ENCODE results near the gene NCOA7. TPM values are rescaled to one million over a fixed set of nuclear protein-coding genes. Genes with fewer than 3 reads are reported as not detected.

Gene NCOA7
- total and polyA plus RNA-seq, 9 of the 15 experiments (the other 6 are each of a cell fraction or from before 2014, with no cell fraction given): 5.8 to 14.6 (median 9.3) TPM

- TF ChIP-seq FOXK2 (conservative IDR thresholded peaks at IDR 0.05 in 1 of 2, IDR thresholded peaks at IDR 0.05 in 1 of 2; ENCODE audit: low read depth in 2 of 2) (peak in 1 of 2 experiments; percentile 36; a peak in 1 of 4 replicates), SRSF1 (IDR thresholded peaks at IDR 0.05; ENCODE audit: low read depth, low read length) (no peak), ZBTB12 (CRISPR knock-in tag; IDR thresholded peaks at IDR 0.05) (no peak), C11orf30 (IDR thresholded peaks at IDR 0.05; ENCODE audit: low read depth) (peak; percentile 85), HMGN3 (IDR thresholded peaks at IDR 0.05; ENCODE audit: borderline replicate concordance, extremely low read depth, insufficient read length, low read depth, low read length) (no peak)
These were observed 52.8 kb downstream of the NCOA7 start (continued) for GRCh38 chr6:125843593-125843992.

DNA sequence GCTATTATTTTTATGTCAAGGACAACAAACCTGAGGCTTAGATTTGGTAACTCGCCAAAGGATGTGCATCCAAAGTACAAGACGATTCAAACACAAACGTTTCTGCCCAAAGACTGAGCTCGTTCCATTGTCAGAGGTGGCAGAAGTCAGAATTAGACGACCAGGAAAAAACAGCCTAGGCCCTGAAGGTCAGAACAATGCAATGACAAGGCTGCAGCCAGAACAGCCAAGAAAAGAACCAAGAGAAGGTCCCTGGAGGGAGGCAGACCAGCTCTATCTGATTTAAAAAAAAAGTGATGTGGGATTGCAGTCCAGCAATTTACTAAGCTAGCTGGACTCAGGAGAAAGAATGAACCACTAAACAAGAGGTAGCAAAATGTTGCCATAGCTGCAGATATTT lies 54.2 kb downstream of the NCOA7 start:
- ATAC-seq: peak; percentile 71
- Histone ChIP-seq H3K4me1 (replicated peaks in 1 of 2; ENCODE audit: control insufficient read depth in 2 of 2, insufficient read depth in 2 of 2, low read length in 2 of 2) (peaks cover 9 to 30% of the 10 kb centered on the region in 2 experiments; a peak in 4 of 5 replicates), H3K9ac (ENCODE audit: insufficient read depth in 1 of 2, low read depth in 2 of 2, low read length in 2 of 2) (peak overlapping the region in 1 of 2 experiments; percentile 7; a peak in 1 of 4 replicates), H2AFZ (ENCODE audit: low read depth, low read length) (no peak overlapping the region; the same call in 1 of the 2 replicates), H3K79me2 (ENCODE audit: control insufficient read depth, insufficient read depth, low read length) (peaks cover 2% of the 10 kb centered on the region; the same call in 1 of the 3 replicates), H3K36me3 (ENCODE audit: control insufficient read depth, insufficient read depth, low read length) (no peaks in the 10 kb centered on the region), H3K9me3 (replicated peaks; ENCODE audit: control insufficient read depth, insufficient read depth, low read depth, low read length) (no peaks in the 10 kb centered on the region), H3K4me3 (no peak overlapping the region), H4K20me1 (replicated peaks; ENCODE audit: control insufficient read depth, insufficient read depth, low read length) (no peaks in the 10 kb centered on the region), H3K27ac (ENCODE audit: extremely low read depth, low read depth, low read length) (no peak overlapping the region), H3K27me3 (ENCODE audit: control insufficient read depth in 2 of 2, insufficient read depth in 2 of 2, low read length in 2 of 2) (no peaks in the 10 kb centered on the region), H3K4me2 (ENCODE audit: insufficient read depth, low read length) (no peak overlapping the region), H3K9me1 (ENCODE audit: control insufficient read depth, insufficient read depth, low read length) (no peaks in the 10 kb centered on the region)
- ChIA-PET POLR2A (interaction anchor here (0.6 to 1.7 kb wide), 5 partner anchors 10 to 165 kb away, joined by 3 to 7 read pairs (median 4); no protein-coding TSS in a partner anchor), CTCF (ENCODE audit: low intra/inter-chr PET ratio) (no interaction called here)
- in situ Hi-C loops (cut with MboI): loop anchor here (10.0 kb wide), 1 partner anchor 970 kb away; no protein-coding TSS in a partner anchor
- no peak for FAIRE-seq
- WGBS (ENCODE audit: insufficient coverage, low coverage, missing lambda C conversion rate): 34% methylated on average over 5 of the region's 5 CpGs
- no TSS peak for BruUV-seq (replicated peaks)
- intact Hi-C loops (cut with micrococcal nuclease): no loop called here
- no peak for DNase-seq (ENCODE audit: extremely low read depth in 1 of 4, low spot score in 3 of 4)
- TF ChIP-seq RFX7 (CRISPR knock-in tag; IDR thresholded peaks at IDR 0.05) (no peak), CEBPG (CRISPR knock-in tag; IDR thresholded peaks at IDR 0.05) (no peak), CEBPG (tag; conservative IDR thresholded peaks at IDR 0.05 in 1 of 2, IDR thresholded peaks at IDR 0.05 in 1 of 2) (no peak), KAT8 (IDR thresholded peaks at IDR 0.05; ENCODE audit: low read depth) (no peak), BDP1 (IDR thresholded peaks at IDR 0.05; ENCODE audit: insufficient read depth, insufficient read length) (no peak), SMARCA5 (IDR thresholded peaks at IDR 0.05) (no peak), ZNF384 (IDR thresholded peaks at IDR 0.05; ENCODE audit: low read depth, low read length) (peak; percentile 70; the same call in 1 of the 2 replicates)
- TF ChIP-seq, protein P1, sequence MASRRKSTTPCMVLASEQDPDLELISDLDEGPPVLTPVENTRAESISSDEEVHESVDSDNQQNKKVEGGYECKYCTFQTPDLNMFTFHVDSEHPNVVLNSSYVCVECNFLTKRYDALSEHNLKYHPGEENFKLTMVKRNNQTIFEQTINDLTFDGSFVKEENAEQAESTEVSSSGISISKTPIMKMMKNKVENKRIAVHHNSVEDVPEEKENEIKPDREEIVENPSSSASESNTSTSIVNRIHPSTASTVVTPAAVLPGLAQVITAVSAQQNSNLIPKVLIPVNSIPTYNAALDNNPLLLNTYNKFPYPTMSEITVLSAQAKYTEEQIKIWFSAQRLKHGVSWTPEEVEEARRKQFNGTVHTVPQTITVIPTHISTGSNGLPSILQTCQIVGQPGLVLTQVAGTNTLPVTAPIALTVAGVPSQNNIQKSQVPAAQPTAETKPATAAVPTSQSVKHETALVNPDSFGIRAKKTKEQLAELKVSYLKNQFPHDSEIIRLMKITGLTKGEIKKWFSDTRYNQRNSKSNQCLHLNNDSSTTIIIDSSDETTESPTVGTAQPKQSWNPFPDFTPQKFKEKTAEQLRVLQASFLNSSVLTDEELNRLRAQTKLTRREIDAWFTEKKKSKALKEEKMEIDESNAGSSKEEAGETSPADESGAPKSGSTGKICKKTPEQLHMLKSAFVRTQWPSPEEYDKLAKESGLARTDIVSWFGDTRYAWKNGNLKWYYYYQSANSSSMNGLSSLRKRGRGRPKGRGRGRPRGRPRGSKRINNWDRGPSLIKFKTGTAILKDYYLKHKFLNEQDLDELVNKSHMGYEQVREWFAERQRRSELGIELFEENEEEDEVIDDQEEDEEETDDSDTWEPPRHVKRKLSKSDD (conservative IDR thresholded peaks at IDR 0.05; ENCODE audit: low read length): no peak
